Stomach (tissue), 9 donors: ENCODE data around the gene TTC7B. TPM values are rescaled to one million over a fixed set of nuclear protein-coding genes. Genes with fewer than 3 reads are reported as not detected.

Experiments used
- DNase-seq, 2 donors: peaks; one replicate each; pipeline versions ENCODE4 v3.0.0 to v3.0.0-alpha.2; 2013 to 2019
- H3K27ac ChIP-seq, 5 donors: fragments of 200-600 bp in 4 of 5; sonication (generic) in 4 of 5; one replicate each; pipeline ENCODE4 v1.5.1; 2013 to 2019; ENCODE audit warnings: mild to moderate bottlenecking in 1 of 5, moderate library complexity in 1 of 5
- H3K27me3 ChIP-seq, 3 donors: fragments of 200-600 bp; sonication (generic); one replicate each; pipeline ENCODE4 v1.5.1; 2017 to 2019; ENCODE audit warnings: mixed run types in 1 of 3
- H3K36me3 ChIP-seq, 4 donors: fragments of 200-600 bp; sonication (generic); 1 replicate in 3 of 4; 2 replicates in 1 of 4; pipeline ENCODE4 v1.5.1; 2016 to 2019
- H3K4me1 ChIP-seq, 4 donors: fragments of 200-600 bp; sonication (generic); one replicate each; pipeline ENCODE4 v1.5.1; 2016 to 2019
- H3K4me3 ChIP-seq, 4 donors: fragments of 200-600 bp; sonication (generic) in 3 of 4; one replicate each; pipeline ENCODE4 v1.5.1; 2016 to 2019; ENCODE audit warnings: mild to moderate bottlenecking in 1 of 4
- H3K9me3 ChIP-seq, 4 donors: fragments of 200-600 bp; sonication (generic); one replicate each; pipeline ENCODE4 v1.5.1; 2016 to 2019
- CTCF ChIP-seq, 7 experiments: fragments of 450-650 bp in 4 of 7; fragments of 200-600 bp in 3 of 7; sonication (generic) in 3 of 7; IDR thresholded peaks; one replicate each; pipeline ENCODE4 v1.5.1; 2016 to 2019; ENCODE audit warnings: antibody characterized with exemption in 7 of 7, control low read depth in 2 of 7, mild to moderate bottlenecking in 1 of 7
- EP300 ChIP-seq: sonication (generic); formaldehyde crosslinking; IDR thresholded peaks from one replicate; pipeline ENCODE4 v1.6.1; 2017; ENCODE audit warnings: antibody characterized with exemption
- POLR2A ChIP-seq, 4 donors: fragments of 450-650 bp; IDR thresholded peaks; one replicate each; pipeline ENCODE4 v1.6.1; 2016; ENCODE audit warnings: antibody characterized with exemption in 4 of 4, control low read depth in 2 of 4, mild to moderate bottlenecking in 1 of 4, moderate library complexity in 1 of 4
- POLR2AphosphoS5 ChIP-seq, 3 donors: sonication (generic); formaldehyde crosslinking; IDR thresholded peaks; one replicate each; pipeline ENCODE4 v1.6.1; 2016; ENCODE audit warnings: antibody characterized with exemption in 3 of 3
- WGBS, 5 donors: extraction: QIAGEN DNeasy Blood & Tissue Kit in 3 of 5; methylation state at CpG; one replicate each; pipeline versions ENCODE4 v1.1.5 to v1.1.7; 2013 to 2018; 5-methylcytosine and 5-hydroxymethylcytosine counted together
- intact Hi-C: fragments of 100-400 bp; cut with DNase I; formaldehyde crosslinking; loops from one replicate; pipeline ENCODE4 v1.15.1; 2023; ENCODE audit warnings: low total_unique reads
- polyA plus RNA-seq, 3 donors: library from polyadenylated mRNA; stranded (reverse); fragments of 200-250 nt; gene quantifications; one replicate each; pipeline ENCODE4 v1.2.3, GENCODE V29; 2013
- total RNA-seq, 5 donors: library from RNA; depleted of rRNA; stranded (reverse); fragments of >200 nt; gene quantifications; one replicate each; pipeline versions ENCODE4 v1.1.0 to v1.2.3, GENCODE V29; 2014 to 2016
- donor health status: healthy with polysubstance abuse.
- donor health status: Bipolar disorder and iron deficiency.
- donor health status: healthy.

TTC7B gene
- total and polyA plus RNA-seq, 8 donors = 6.8 to 110 (median 17.7) TPM

GRCh38 chr14:90611936-90612335, 204.3 kb downstream of the TTC7B start:
- DNase-seq = peak in 1 of 2 donors; percentile 69
- H3K4me1 ChIP-seq = peaks cover 0 to 26% (median 13%) of the 10 kb centered on the region in 4 donors
- intact Hi-C loops = no loop called here
- peak overlapping the region in 1 of 5 donors; percentile 31 for H3K27ac ChIP-seq
- H3K36me3 ChIP-seq = peaks cover 0 to 30% (median 8%) of the 10 kb centered on the region in 4 donors
- no peaks in the 10 kb centered on the region for H3K27me3 ChIP-seq
- H3K9me3 ChIP-seq = no peaks in the 10 kb centered on the region
- TF ChIP-seq CTCF (IDR thresholded peaks at IDR 0.05) (no peak), EP300 (no peak), POLR2AphosphoS5 (IDR thresholded peaks at IDR 0.05) (no peak), POLR2A (IDR thresholded peaks at IDR 0.05) (no peak)
- 69 to 77% (median 75%) methylated on average over 3 of the region's 3 CpGs for WGBS, 5 donors
- H3K4me3 ChIP-seq = no peak overlapping the region

- no peak overlapping the region for H3K4me3 ChIP-seq
- intact Hi-C loops = no loop called here
- 76 to 81% (median 77%) methylated on average over 7 of the region's 7 CpGs for WGBS, 5 donors
These were observed 204.7 kb downstream of the TTC7B start for GRCh38 chr14:90611501-90611900.

GRCh38 chr14:90610346-90611040, 205.7 kb downstream of the TTC7B start:
- intact Hi-C loops = no loop called here
- no peak for TF ChIP-seq EP300
- no peak for TF ChIP-seq POLR2A (IDR thresholded peaks at IDR 0.05)
- TF ChIP-seq POLR2AphosphoS5 (IDR thresholded peaks at IDR 0.05) = no peak
- no peak for TF ChIP-seq CTCF (IDR thresholded peaks at IDR 0.05)
- H3K4me1 ChIP-seq = peaks cover 0 to 18% (median 9%) of the 10 kb centered on the region in 4 donors
- 87% methylated on average over 10 of the region's 10 CpGs for WGBS, 5 donors
- H3K27me3 ChIP-seq = no peaks in the 10 kb centered on the region
- H3K9me3 ChIP-seq = no peaks in the 10 kb centered on the region
- peaks cover 0 to 23% (median 8%) of the 10 kb centered on the region in 4 donors for H3K36me3 ChIP-seq
- no peak for DNase-seq
- no peak overlapping the region for H3K27ac ChIP-seq
- no peak overlapping the region for H3K4me3 ChIP-seq

More at GRCh38 chr14:90611501-90611900, 204.7 kb downstream of the TTC7B start:
- Histone ChIP-seq H3K36me3 (peaks cover 0 to 26% (median 8%) of the 10 kb centered on the region in 4 donors), H3K9me3 (no peaks in the 10 kb centered on the region), H3K27ac (no peak overlapping the region), H3K27me3 (no peaks in the 10 kb centered on the region), H3K4me1 (peaks cover 0 to 26% (median 13%) of the 10 kb centered on the region in 4 donors)
- no peak for DNase-seq
- no peak for TF ChIP-seq POLR2A (IDR thresholded peaks at IDR 0.05)
- TF ChIP-seq CTCF (IDR thresholded peaks at IDR 0.05) = no peak
- no peak for TF ChIP-seq POLR2AphosphoS5 (IDR thresholded peaks at IDR 0.05)
- no peak for TF ChIP-seq EP300

GRCh38 chr14:90609376-90609775, 206.9 kb downstream of the TTC7B start:
- intact Hi-C loops = no loop called here
- H3K4me1 ChIP-seq = peaks cover 0 to 18% (median 6%) of the 10 kb centered on the region in 4 donors
- H3K9me3 ChIP-seq = no peaks in the 10 kb centered on the region
- no peak for DNase-seq
- TF ChIP-seq CTCF (IDR thresholded peaks at IDR 0.05) (no peak), EP300 (no peak), POLR2A (IDR thresholded peaks at IDR 0.05) (no peak), POLR2AphosphoS5 (IDR thresholded peaks at IDR 0.05) (no peak)
- no peak overlapping the region for H3K4me3 ChIP-seq
- peaks cover 0 to 23% (median 8%) of the 10 kb centered on the region in 4 donors for H3K36me3 ChIP-seq
- H3K27ac ChIP-seq = peak overlapping the region in 1 of 5 donors; percentile 30
- no peaks in the 10 kb centered on the region for H3K27me3 ChIP-seq
- 52 to 77% (median 73%) methylated on average over 2 of the region's 2 CpGs for WGBS, 5 donors
